Ectodermal cell (in vitro differentiated cells): Measurements from ENCODE around the gene CDK10.

Experiments
- H3K27ac ChIP-seq: 2 replicates; pipeline ENCODE4 v1.7.0; 2013; ENCODE audit warnings: mild to moderate bottlenecking, low read depth, low read length; ENCODE audit not compliant: insufficient read depth, poor library complexity, severe bottlenecking
- H3K27me3 ChIP-seq: 2 replicates; pipeline ENCODE4 v1.7.0; 2013; ENCODE audit warnings: mild to moderate bottlenecking, low read length; ENCODE audit not compliant: insufficient read depth, control insufficient read depth, poor library complexity, severe bottlenecking
- H3K36me3 ChIP-seq: one replicate; pipeline ENCODE4 v1.7.0; 2013; ENCODE audit warnings: low read length; ENCODE audit not compliant: control insufficient read depth, insufficient read depth
- H3K4me1 ChIP-seq: one replicate; pipeline ENCODE4 v1.7.0; 2013; ENCODE audit warnings: low read length; ENCODE audit not compliant: control insufficient read depth, insufficient read depth
- H3K4me3 ChIP-seq: 2 replicates; pipeline ENCODE4 v1.7.0; 2013; ENCODE audit warnings: low read depth, low read length, control low read depth; ENCODE audit not compliant: insufficient read depth
- H3K9me3 ChIP-seq: 2 replicates; pipeline ENCODE4 v1.7.0; 2013; ENCODE audit warnings: mild to moderate bottlenecking, low read length, moderate library complexity; ENCODE audit not compliant: control insufficient read depth
- WGBS, 2 experiments: methylation state at CpG; one replicate each; pipeline ENCODE4 v1.1.7; 2013; ENCODE audit warnings: missing lambda C conversion rate in 2 of 2; 5-methylcytosine and 5-hydroxymethylcytosine counted together

Gene CDK10

DNA sequence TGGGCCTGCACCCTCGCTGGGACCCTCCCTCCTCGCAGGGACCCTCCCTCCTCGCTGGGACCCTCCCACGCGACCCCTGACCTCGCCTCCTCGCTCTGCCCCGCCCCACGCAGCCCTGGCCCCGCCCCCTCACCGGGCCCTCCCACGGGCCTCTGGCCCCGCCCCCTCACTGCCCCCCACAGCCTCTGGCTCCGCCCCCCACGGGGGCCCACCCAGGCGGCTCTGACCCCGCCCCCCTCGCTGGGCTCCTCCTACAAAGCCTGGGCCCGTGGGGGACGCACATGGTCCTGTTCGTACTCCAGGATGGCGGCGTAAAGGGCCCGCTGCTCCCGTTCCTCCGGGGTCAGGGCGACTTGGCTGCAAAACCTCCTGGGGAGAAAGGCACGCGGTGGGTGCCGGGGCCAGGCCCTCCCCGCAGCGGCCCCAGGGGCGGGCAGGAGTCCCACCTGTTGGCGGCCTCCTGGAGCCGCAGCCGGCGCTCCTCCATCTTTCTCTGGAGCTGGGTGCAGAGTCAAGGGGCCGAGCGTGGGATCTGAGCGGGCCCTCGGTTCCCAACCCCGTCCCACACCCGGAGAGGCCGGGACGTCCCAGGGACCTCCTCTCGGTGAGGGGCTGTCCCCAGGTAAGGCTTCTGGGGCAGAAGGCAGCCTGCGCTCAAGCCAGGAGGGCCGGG is 25.2 kb downstream of the CDK10 start:
- Histone ChIP-seq H3K4me1 (peaks cover 18% of the 10 kb centered on the region), H3K4me3 (peak overlapping the region; percentile 64), H3K36me3 (no peaks in the 10 kb centered on the region), H3K27me3 (peaks cover 5% of the 10 kb centered on the region), H3K9me3 (no peaks in the 10 kb centered on the region), H3K27ac (no peak overlapping the region)
- WGBS, 2 experiments, result 7 to 8% methylated on average over 43 to 45 of the region's 48 CpGs

DNA sequence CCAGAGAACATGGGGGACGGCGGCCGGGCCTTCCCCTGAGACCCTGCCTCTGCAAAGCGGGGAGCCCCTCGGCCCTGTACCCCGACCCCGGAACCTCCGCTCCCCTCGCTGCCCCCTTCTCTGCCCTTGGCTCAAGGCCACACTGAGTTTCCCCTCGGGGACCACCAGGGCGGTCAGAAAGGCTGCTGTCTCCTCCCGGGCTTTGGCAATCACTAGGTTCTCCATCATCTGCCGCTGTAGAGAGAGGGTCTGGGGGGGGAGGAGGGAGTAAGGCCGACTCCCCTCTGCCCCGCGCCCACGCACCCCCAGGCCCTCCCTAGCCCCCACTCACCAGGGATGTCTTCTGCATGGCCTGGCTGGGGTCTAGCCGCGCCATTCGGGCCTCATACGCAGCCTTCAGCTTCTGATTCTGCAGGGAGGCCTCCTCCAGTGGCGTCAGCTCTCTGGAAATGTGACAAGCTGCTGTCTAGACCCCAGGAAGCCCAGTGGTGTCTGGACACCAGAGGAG is 25.8 kb downstream of the CDK10 start:
- Histone ChIP-seq H3K4me1 (peaks cover 18% of the 10 kb centered on the region), H3K27me3 (peaks cover 5% of the 10 kb centered on the region), H3K27ac (no peak overlapping the region), H3K9me3 (no peaks in the 10 kb centered on the region), H3K36me3 (no peaks in the 10 kb centered on the region), H3K4me3 (peak overlapping the region; percentile 64)
- 16 to 18% methylated on average over 22 of the region's 22 CpGs for WGBS, 2 experiments

DNA sequence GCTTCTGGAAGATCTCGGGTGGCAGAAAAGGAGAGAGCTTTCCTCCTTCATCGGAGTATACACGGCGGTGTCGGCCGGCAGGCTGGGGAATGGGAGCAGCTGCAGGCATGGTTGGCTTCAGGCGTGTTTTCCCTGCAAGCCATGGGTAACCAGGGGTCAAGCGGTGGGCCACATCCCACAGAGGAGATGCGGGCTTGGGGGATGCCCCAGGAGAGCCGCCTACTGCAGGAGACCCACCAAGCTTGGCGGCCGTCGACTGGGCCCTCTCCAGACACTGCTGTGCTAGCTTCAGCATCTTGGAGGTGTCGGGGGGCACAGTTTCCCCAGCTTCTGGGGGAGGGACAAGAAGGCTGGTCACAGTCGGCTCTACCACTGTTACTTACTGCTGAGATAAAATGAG is 30.0 kb downstream of the CDK10 start:
- 93 to 94% methylated on average over 15 of the region's 15 CpGs for WGBS, 2 experiments
- Histone ChIP-seq H3K4me3 (no peak overlapping the region), H3K4me1 (peaks cover 6% of the 10 kb centered on the region), H3K27ac (no peak overlapping the region), H3K27me3 (peaks cover 21% of the 10 kb centered on the region), H3K36me3 (no peaks in the 10 kb centered on the region), H3K9me3 (no peaks in the 10 kb centered on the region)

DNA sequence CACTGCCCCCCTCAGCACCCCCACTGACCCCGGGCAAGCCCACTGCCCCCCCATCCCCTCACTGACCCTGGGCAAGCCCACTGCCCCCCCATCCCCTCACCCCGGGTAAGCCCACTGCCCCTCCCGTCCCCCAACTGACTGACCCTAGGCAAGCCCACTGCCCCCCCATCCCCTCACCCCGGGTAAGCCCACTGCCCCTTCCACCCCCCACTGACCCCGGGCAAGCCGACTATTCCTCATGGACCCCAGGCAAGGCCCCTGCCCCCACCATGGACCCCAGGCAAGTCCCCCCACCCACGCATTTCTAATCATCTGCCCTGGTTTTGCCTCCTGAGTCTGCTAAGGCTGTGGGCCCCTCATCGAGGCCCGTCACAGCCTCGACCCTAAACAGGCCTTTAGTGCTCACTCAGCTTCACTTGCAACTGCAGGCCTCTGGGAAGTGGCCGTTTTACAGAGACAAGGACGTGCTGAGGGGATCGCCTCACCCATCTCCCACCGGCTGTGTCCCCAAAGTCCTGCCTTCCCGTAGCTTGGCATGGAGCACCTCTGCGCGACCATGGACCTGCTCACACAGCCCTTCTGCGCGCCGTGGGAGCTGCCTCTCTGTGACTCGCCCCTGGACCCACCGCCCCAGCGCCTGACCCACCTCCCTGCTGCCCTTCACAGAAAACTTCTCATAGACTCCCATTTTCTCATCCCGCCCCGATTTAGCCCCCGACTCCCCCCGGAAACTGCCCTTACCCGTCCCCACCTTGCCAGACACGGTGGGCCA is 30.6 kb downstream of the CDK10 start:
- Histone ChIP-seq H3K27me3 (peaks cover 24% of the 10 kb centered on the region), H3K9me3 (no peaks in the 10 kb centered on the region), H3K4me1 (peaks cover 9% of the 10 kb centered on the region), H3K4me3 (no peak overlapping the region), H3K27ac (no peak overlapping the region), H3K36me3 (no peaks in the 10 kb centered on the region)
- WGBS, 2 experiments, result 94 to 95% methylated on average over 25 to 28 of the region's 29 CpGs

DNA sequence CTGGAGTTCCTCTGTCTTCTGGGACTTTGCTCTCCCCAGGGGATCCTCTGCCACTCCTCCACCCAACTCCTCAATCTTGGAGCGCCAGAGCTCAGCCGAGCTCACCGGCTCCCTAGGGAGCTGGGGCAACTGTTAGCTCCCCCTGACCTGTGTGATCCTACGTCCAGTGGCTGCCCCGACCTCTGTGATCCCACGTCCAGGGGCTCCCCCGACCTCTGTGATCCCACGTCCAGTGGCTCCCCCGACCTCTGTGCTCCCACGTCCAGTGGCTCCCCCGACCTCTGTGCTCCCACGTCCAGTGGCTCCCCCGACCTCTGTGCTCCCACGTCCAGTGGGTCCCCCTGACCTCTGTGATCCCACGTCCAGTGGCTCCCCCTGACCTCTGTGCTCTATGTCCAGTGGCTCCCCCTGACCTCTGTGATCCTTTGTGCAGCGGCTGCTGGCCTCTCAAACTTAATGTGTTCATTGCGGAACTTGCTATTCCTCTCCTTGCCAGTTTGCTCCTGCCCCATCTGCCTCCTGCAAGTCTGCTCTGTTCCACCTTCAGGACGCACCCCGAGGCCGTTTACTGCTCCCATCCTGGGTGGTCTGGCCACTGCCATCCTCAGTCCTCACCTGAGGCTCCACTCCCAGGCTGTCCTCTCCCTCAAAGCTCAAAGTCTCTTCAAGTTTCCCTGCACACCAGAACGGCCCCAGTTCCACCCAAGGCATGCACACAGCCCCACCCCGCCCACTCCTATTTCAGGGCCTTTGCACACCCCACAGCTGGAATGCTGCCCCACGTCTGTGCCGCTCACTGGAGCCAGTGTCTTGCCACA is 31.4 kb downstream of the CDK10 start:
- peaks cover 31% of the 10 kb centered on the region for H3K27me3 ChIP-seq
- no peak overlapping the region for H3K27ac ChIP-seq
- 93% methylated on average over 24 of the region's 24 CpGs for WGBS, 2 experiments
- no peaks in the 10 kb centered on the region for H3K9me3 ChIP-seq
- H3K4me3 ChIP-seq, result no peak overlapping the region
- H3K36me3 ChIP-seq, result peaks cover 3% of the 10 kb centered on the region
- peaks cover 17% of the 10 kb centered on the region for H3K4me1 ChIP-seq

DNA sequence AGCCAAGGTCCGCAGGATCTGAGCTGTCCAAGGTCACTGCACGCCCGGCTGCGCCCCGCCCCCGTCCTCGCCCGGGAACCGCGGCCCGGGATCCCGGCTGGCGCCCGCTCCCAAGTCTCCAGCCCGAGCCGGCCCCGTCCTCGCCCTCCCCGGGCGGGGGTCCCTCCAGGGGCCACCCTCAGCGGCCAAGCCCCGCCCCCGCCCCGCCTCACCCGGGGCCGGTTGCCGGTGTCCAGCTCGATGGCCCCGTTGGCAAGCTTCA is 34.0 kb downstream of the CDK10 start:
- Histone ChIP-seq H3K4me3 (peak overlapping the region; percentile 89), H3K4me1 (peaks cover 17% of the 10 kb centered on the region), H3K9me3 (no peaks in the 10 kb centered on the region), H3K36me3 (peaks cover 12% of the 10 kb centered on the region), H3K27ac (no peak overlapping the region), H3K27me3 (peaks cover 35% of the 10 kb centered on the region)
- WGBS, 2 experiments, result 0% methylated on average over 29 of the region's 29 CpGs

DNA sequence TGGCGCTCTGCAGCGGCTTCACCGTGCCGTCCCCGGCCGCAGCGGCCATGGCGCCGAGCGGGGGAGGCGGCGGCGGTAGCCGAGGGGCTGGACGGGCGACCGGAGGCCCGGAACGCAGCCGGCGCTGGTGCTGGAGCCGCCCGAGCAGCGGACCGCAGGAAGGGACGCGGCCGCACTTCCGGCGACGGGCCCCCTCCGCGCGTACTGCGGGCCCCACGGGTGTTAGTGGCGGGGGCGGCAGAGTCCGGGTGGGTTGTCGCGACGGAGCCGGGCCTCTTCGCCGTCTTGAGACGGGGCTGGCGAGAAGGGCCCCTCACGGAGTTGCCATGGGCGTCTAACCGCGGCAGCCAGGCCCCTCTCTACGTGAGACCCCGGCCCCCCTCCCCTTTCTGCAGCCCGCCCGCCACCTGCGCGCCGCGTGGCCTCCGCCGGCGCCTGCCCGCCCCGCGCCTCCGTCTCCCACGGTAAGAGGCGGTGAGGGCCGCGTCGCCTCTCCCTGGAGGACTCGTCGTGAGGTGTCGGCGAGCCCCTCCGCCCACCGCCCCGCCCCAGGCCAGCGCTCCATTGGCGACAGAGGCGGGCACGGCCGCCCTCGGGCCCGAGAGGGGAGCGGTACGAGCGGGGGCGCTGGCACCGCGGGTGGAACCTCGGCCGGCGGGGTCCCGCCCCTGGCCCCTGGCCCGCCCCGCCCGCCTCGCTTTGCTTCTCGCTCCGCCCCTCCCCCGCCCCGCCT is 34.5 kb downstream of the CDK10 start, which contains the start of the genes VPS9D1 and ZNF276:
TSS of gene VPS9D1 (minus strand) at position 86 of the 733 bp plus-strand sequence. CDS start at position 49, 37 bp downstream.
TSS of gene ZNF276 (plus strand) at position 725 of the 733 bp plus-strand sequence. CDS start 104 bp downstream, outside the sequence.
- Histone ChIP-seq H3K27ac (peak within 1 kb of the TSS; percentile 63), H3K4me3 (peak within 1 kb of the TSS; percentile 89), H3K27me3 (peaks cover 35% of the 10 kb centered on the region), H3K4me1 (peaks cover 17% of the 10 kb centered on the region), H3K9me3 (no peaks in the 10 kb centered on the region), H3K36me3 (peaks cover 15% of the 10 kb centered on the region)
- 0% methylated on average over 103 of the region's 103 CpGs for WGBS, 2 experiments

DNA sequence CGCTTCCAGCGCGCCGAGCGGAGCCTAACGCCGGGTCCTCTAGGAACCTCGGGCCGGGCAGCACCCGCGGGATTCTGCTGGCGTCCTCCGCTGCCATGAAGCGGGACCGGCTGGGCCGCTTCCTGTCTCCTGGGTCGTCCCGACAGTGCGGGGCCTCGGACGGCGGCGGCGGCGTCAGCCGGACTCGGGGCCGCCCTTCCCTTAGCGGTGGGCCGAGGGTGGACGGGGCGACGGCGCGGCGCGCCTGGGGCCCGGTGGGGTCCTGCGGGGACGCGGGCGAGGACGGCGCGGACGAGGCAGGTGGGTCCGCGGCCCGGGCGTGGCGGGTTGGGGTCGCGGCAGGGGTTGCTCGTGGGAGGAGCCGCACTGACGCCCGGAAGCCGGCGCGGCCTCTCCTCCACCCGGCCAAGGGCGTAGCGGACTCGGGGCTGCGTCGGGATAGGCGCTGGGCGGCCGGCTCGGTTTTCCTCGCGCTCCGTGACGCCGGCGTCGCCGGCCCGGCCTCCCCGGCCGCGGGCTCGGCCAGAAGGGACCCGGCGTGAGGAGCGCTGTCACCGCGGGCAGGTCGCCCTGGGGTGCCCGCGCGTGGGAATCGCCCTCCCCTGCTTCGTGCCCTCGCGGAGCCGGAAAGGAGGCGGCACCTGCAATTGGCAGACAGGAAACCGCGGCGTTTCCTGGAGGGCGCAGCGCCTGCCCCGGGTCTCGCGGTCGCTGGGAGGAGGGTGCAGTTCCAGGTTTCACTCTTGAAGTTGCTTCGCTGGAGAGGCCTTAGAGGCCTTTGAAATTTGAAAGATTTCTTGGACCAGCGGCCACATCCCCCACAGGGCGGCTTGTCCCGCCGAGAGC is 35.3 kb downstream of the CDK10 start:
- Histone ChIP-seq H3K36me3 (peaks cover 15% of the 10 kb centered on the region), H3K4me1 (peaks cover 17% of the 10 kb centered on the region), H3K27ac (peak overlapping the region; percentile 63), H3K4me3 (peak overlapping the region; percentile 89), H3K27me3 (peaks cover 35% of the 10 kb centered on the region), H3K9me3 (no peaks in the 10 kb centered on the region)
- 1% methylated on average over 112 of the region's 112 CpGs for WGBS, 2 experiments
